IPS-11a (cell line): ENCODE measurements around the gene DOCK3.
"Not testable (repeated sequence)": the region's sequence is repeated elsewhere in the genome, so short reads cannot be mapped to it uniquely, and the experiment has no call there.

Experiments
- H3K4me3 ChIP-seq: one replicate; pipeline ENCODE4 v1.5.1; 2013; ENCODE audit warnings: low read depth, low read length, control low read depth

Gene DOCK3

GRCh38 chr3:50649451-50649931 lies 25.2 kb upstream of the DOCK3 start:
- no peak overlapping the region for H3K4me3 ChIP-seq

GRCh38 chr3:50650018-50650417 lies 24.7 kb upstream of the DOCK3 start:
- no peak overlapping the region for H3K4me3 ChIP-seq

GRCh38 chr3:50651445-50651844 lies 23.3 kb upstream of the DOCK3 start:
- no peak overlapping the region for H3K4me3 ChIP-seq

GRCh38 chr3:50651920-50652529 lies 22.7 kb upstream of the DOCK3 start:
- no peak overlapping the region for H3K4me3 ChIP-seq

GRCh38 chr3:50652709-50653108 lies 22.0 kb upstream of the DOCK3 start:
- no peak overlapping the region for H3K4me3 ChIP-seq

- no peak overlapping the region for H3K4me3 ChIP-seq
These were observed 20.7 kb upstream of the DOCK3 start for GRCh38 chr3:50653937-50654595.

- no peak overlapping the region for H3K4me3 ChIP-seq
These were observed 19.5 kb upstream of the DOCK3 start for GRCh38 chr3:50655009-50655830.

GRCh38 chr3:50656417-50657195 lies 18.1 kb upstream of the DOCK3 start:
- H3K4me3 ChIP-seq: no peak overlapping the region

GRCh38 chr3:50657407-50657806 lies 17.3 kb upstream of the DOCK3 start:
- no peak overlapping the region for H3K4me3 ChIP-seq

- H3K4me3 ChIP-seq: no peak overlapping the region
These were observed 16.9 kb upstream of the DOCK3 start for GRCh38 chr3:50657816-50658215.

- H3K4me3 ChIP-seq: no peak overlapping the region
These were observed 16.3 kb upstream of the DOCK3 start for GRCh38 chr3:50658416-50658815.

GRCh38 chr3:50658831-50659230 lies 15.9 kb upstream of the DOCK3 start:
- no peak overlapping the region for H3K4me3 ChIP-seq

- no peak overlapping the region for H3K4me3 ChIP-seq
These were observed 14.3 kb upstream of the DOCK3 start for GRCh38 chr3:50660386-50660785.

- no peak overlapping the region for H3K4me3 ChIP-seq
These were observed 13.3 kb upstream of the DOCK3 start for GRCh38 chr3:50661321-50661837.

- H3K4me3 ChIP-seq: no peak overlapping the region
These were observed 12.3 kb upstream of the DOCK3 start for GRCh38 chr3:50662408-50662807.

GRCh38 chr3:50665081-50665840 lies 9.5 kb upstream of the DOCK3 start:
- no peak overlapping the region for H3K4me3 ChIP-seq

- not testable (repeated sequence) for H3K4me3 ChIP-seq
These were observed 8.9 kb upstream of the DOCK3 start for GRCh38 chr3:50665841-50666115.

GRCh38 chr3:50666837-50667236 lies 7.9 kb upstream of the DOCK3 start:
- H3K4me3 ChIP-seq: no peak overlapping the region

GRCh38 chr3:50671331-50671730 lies 3.4 kb upstream of the DOCK3 start:
- H3K4me3 ChIP-seq: no peak overlapping the region

GRCh38 chr3:50672656-50673055 lies 2.1 kb upstream of the DOCK3 start:
- no peak overlapping the region for H3K4me3 ChIP-seq
